Ishikawa (cell line): Measurements from ENCODE around the gene ISM2.

Experiments used
- CEBPB ChIP-seq: IDR thresholded peaks from 2 replicates; pipeline ENCODE4 v1.6.1; 2012
- CREB1 ChIP-seq: IDR thresholded peaks from 2 replicates; pipeline ENCODE4 v1.6.1; 2012; ENCODE audit warnings: low read depth
- EGR1 ChIP-seq: IDR thresholded peaks from 2 replicates; pipeline ENCODE4 v1.6.1; 2012
- EP300 ChIP-seq: IDR thresholded peaks from 2 replicates; pipeline ENCODE4 v1.6.1; 2012; ENCODE audit warnings: borderline replicate concordance
- FOXM1 ChIP-seq: IDR thresholded peaks from 2 replicates; pipeline ENCODE4 v1.6.1; 2012; ENCODE audit warnings: low read depth, borderline replicate concordance
- NFIC ChIP-seq: IDR thresholded peaks from 2 replicates; pipeline ENCODE4 v1.6.1; 2012
- RAD21 ChIP-seq: IDR thresholded peaks from 2 replicates; pipeline ENCODE4 v1.6.1; 2012; ENCODE audit warnings: low read depth
- TAF1 ChIP-seq: IDR thresholded peaks from 2 replicates; pipeline ENCODE4 v1.6.1; 2012; ENCODE audit warnings: low read depth, mild to moderate bottlenecking
- TCF12 ChIP-seq: IDR thresholded peaks from 2 replicates; pipeline ENCODE4 v1.6.1; 2012; ENCODE audit warnings: low read depth
- TEAD4 ChIP-seq: IDR thresholded peaks from 2 replicates; pipeline ENCODE4 v1.6.1; 2012
- YY1 ChIP-seq: IDR thresholded peaks from 2 replicates; pipeline ENCODE4 v1.6.1; 2012; ENCODE audit warnings: low read depth
- ZBTB7A ChIP-seq: IDR thresholded peaks from 2 replicates; pipeline ENCODE4 v1.6.1; 2012; ENCODE audit warnings: low read depth
- TF ChIP-seq, protein P1 (sequence below): IDR thresholded peaks from 2 replicates; pipeline ENCODE4 v1.6.1; 2012
- TF ChIP-seq, protein P2 (sequence below): IDR thresholded peaks from 2 replicates; pipeline ENCODE4 v1.6.1; 2012; ENCODE audit warnings: low read depth, mild to moderate bottlenecking
- TF ChIP-seq, protein P3 (sequence below): IDR thresholded peaks from 2 replicates; pipeline ENCODE4 v1.6.1; 2012

ISM2 gene

DNA sequence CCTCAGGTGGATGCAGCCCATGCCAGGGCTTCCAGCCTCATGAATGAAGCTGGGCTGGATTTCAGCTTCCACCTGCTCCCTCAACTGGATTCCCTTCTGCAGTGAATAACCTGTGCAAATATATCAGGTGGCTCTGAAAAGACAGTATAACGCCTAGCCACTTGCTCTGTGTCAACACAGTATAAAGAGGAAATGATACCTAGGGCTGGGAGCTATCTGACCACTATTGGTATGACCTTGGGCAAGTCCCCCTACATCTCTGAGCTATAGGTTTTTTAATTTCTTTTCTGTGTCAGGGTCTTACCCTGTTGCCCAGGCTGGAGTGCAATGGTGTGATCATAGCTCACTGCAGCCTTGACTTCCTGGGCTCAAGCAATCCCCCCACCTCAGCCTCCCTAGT, 19.8 kb downstream of the ISM2 start:
- TF ChIP-seq EGR1: no peak
- TF ChIP-seq RAD21: no peak
- TF ChIP-seq TEAD4: no peak
- no peak for TF ChIP-seq CEBPB
- no peak for TF ChIP-seq CREB1
- TF ChIP-seq, protein P1, sequence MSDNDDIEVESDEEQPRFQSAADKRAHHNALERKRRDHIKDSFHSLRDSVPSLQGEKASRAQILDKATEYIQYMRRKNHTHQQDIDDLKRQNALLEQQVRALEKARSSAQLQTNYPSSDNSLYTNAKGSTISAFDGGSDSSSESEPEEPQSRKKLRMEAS: no peak
- TF ChIP-seq ZBTB7A: no peak
- TF ChIP-seq EP300: no peak
- TF ChIP-seq TCF12: no peak
- no peak for TF ChIP-seq FOXM1
- TF ChIP-seq YY1: no peak
- TF ChIP-seq, protein P2, sequence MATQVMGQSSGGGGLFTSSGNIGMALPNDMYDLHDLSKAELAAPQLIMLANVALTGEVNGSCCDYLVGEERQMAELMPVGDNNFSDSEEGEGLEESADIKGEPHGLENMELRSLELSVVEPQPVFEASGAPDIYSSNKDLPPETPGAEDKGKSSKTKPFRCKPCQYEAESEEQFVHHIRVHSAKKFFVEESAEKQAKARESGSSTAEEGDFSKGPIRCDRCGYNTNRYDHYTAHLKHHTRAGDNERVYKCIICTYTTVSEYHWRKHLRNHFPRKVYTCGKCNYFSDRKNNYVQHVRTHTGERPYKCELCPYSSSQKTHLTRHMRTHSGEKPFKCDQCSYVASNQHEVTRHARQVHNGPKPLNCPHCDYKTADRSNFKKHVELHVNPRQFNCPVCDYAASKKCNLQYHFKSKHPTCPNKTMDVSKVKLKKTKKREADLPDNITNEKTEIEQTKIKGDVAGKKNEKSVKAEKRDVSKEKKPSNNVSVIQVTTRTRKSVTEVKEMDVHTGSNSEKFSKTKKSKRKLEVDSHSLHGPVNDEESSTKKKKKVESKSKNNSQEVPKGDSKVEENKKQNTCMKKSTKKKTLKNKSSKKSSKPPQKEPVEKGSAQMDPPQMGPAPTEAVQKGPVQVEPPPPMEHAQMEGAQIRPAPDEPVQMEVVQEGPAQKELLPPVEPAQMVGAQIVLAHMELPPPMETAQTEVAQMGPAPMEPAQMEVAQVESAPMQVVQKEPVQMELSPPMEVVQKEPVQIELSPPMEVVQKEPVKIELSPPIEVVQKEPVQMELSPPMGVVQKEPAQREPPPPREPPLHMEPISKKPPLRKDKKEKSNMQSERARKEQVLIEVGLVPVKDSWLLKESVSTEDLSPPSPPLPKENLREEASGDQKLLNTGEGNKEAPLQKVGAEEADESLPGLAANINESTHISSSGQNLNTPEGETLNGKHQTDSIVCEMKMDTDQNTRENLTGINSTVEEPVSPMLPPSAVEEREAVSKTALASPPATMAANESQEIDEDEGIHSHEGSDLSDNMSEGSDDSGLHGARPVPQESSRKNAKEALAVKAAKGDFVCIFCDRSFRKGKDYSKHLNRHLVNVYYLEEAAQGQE: no peak
- no peak for TF ChIP-seq TAF1
- TF ChIP-seq, protein P3, sequence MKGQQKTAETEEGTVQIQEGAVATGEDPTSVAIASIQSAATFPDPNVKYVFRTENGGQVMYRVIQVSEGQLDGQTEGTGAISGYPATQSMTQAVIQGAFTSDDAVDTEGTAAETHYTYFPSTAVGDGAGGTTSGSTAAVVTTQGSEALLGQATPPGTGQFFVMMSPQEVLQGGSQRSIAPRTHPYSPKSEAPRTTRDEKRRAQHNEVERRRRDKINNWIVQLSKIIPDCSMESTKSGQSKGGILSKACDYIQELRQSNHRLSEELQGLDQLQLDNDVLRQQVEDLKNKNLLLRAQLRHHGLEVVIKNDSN: no peak
- TF ChIP-seq NFIC: no peak

DNA sequence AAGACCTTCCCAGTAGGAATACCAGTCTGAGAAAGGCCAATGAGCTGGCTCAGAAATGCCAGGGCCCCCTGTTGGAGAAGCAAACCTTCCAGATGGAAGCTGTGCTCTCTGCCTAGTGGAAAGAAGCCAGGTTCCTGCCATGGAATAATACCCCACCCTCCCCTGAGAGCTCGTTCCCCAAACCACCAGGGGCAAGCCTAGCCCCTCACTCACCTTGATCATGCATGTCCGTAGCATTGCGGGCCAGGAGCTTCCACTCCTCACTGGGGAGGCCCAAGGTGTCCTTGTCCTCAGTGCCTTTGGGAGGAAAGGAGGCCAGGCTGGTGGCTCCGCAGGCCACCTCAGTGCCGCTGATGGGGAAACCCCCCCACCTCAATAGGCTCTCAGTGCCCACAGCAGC, 20.6 kb downstream of the ISM2 start:
- TF ChIP-seq CREB1 (no peak), FOXM1 (no peak), TEAD4 (no peak), TCF12 (no peak), RAD21 (no peak), YY1 (no peak), EGR1 (no peak), ZBTB7A (no peak), EP300 (no peak)
- TF ChIP-seq, protein P2: no peak

DNA sequence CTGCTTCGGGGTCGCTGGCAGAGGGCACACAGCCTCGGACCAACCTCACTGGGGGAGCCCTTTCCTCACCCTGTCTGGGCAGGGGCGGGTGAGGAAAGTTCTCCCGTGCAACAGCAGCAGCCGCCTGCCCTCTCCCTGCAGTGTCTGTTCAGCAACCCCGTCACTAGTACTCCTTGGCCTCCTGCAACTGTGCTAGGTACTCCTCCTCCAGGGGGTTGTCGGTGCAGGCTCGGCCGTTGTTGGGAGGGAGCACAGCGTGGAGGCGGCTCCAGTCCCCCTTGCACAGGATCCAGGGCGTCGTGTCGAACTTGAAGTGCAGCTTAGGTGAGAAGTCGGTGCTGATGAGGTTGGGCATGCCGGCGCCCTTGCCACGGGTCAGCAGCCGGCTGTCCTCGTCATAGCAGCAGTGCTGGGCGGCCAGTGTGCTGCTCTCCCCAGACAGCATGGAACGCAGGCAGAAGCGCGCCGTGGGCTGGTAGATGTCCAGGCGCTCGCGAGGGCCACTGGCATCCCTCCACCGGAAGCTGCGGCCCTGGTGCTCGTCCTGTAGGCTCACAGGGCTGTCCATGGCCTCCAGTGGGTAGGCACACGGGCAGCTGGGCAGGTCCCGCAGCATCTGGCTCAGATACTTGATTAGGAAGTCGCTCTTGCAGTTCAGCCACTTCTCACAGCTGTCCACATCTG, 23.0 kb downstream of the ISM2 start:
- no peak for TF ChIP-seq RAD21
- TF ChIP-seq NFIC: no peak
- no peak for TF ChIP-seq CEBPB
- TF ChIP-seq, protein P1: no peak
- TF ChIP-seq EGR1: no peak
- TF ChIP-seq TEAD4: no peak
- TF ChIP-seq ZBTB7A: no peak
- no peak for TF ChIP-seq EP300
- TF ChIP-seq TAF1: no peak
- no peak for TF ChIP-seq YY1
- TF ChIP-seq CREB1: no peak
- TF ChIP-seq FOXM1: no peak
- TF ChIP-seq TCF12: no peak
- TF ChIP-seq, protein P2: no peak
- TF ChIP-seq, protein P3: no peak

DNA sequence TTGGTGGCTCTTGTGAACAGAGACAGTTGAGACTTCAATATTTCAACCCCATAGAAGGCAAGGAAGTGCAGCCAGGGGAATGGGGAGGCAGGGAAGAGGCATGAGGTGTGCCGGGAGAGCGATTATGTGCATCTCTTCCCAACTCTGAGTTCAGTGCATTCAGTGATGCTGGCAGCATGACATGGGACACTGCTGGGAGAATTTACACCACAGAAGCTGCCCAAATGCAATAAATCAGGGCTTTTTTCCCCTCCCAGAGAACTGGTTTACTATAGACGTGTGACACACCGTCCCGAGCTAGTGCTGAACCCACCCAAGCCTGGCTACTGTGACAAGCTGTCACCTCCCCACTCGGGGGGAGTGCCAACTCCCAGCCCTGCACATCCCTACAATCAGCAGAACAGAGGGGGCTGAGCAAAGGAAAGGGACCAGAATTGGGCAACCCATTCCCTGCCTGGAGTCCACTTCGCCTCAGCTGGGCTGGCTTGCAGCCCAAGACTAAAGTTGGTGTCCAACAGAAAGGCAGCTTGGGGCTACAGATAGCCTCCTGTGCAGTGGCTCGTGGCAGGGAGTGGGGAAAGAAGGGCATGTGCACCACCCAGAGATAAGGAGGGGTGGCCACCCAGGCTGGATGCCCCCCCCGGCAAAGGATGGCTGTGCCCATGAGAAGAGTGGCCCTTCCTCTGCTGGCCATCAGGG, 24.0 kb downstream of the ISM2 start:
- TF ChIP-seq, protein P2: no peak
- TF ChIP-seq FOXM1: no peak
